Prostate gland (tissue), 2 donors: ENCODE results near the gene CCND1. TPM values are rescaled to one million over a fixed set of nuclear protein-coding genes. Genes with fewer than 3 reads are reported as not detected.

Experiments used
- DNase-seq: peaks from one replicate; pipeline ENCODE4 v3.0.0-alpha.2; 2019; ENCODE audit warnings: low spot score
- H3K27ac ChIP-seq, 2 donors: fragments of 200-600 bp; sonication (generic); 2 replicates each; pipeline ENCODE4 v1.5.1; 2017 to 2019
- H3K27me3 ChIP-seq: fragments of 200-600 bp; sonication (generic); replicated peaks from 2 replicates; pipeline ENCODE4 v1.5.1; 2019; ENCODE audit not compliant: insufficient read depth
- H3K36me3 ChIP-seq, 2 donors: fragments of 200-600 bp; sonication (generic); 1 replicate in 1 of 2; 2 replicates in 1 of 2; pipeline versions ENCODE4 v1.5.1 to v1.8.1; 2017 to 2019
- H3K4me1 ChIP-seq: fragments of 200-600 bp; sonication (generic); replicated peaks from 2 replicates; pipeline ENCODE4 v1.5.1; 2019
- H3K4me3 ChIP-seq, 2 donors: fragments of 200-600 bp; sonication (generic); 2 replicates each; pipeline ENCODE4 v1.5.1; 2017 to 2019
- H3K9me3 ChIP-seq: fragments of 200-600 bp; sonication (generic); 2 replicates; pipeline ENCODE4 v1.5.1; 2017
- POLR2A ChIP-seq: fragments of 450-650 bp; IDR thresholded peaks from one replicate; pipeline ENCODE4 v1.6.1; 2016; ENCODE audit warnings: antibody characterized with exemption, mild to moderate bottlenecking
- POLR2AphosphoS5 ChIP-seq: sonication (generic); formaldehyde crosslinking; IDR thresholded peaks from one replicate; pipeline ENCODE4 v1.6.1; 2017; ENCODE audit warnings: antibody characterized with exemption
- WGBS: methylation state at CpG from one replicate; pipeline ENCODE4 v1.1.5; 2018; 5-methylcytosine and 5-hydroxymethylcytosine counted together
- intact Hi-C: fragments of 100-400 bp; cut with DNase I; formaldehyde crosslinking; loops from one replicate; pipeline ENCODE4 v1.14.2; 2022
- total RNA-seq, 2 donors: library from RNA; depleted of rRNA; stranded (reverse); fragments of >200 nt; gene quantifications; one replicate each; pipeline ENCODE4 v1.1.0, GENCODE V29; 2016
- TF ChIP-seq, protein P1 (sequence below), 4 experiments: fragments of 200-600 bp in 2 of 4; fragments of 450-650 bp in 2 of 4; sonication (generic) in 2 of 4; IDR thresholded peaks; 1 replicate in 3 of 4; 2 replicates in 1 of 4; pipeline ENCODE4 v1.5.1; 2016 to 2019; ENCODE audit warnings: antibody characterized with exemption in 4 of 4, mild to moderate bottlenecking in 2 of 4, moderate library complexity in 2 of 4

Gene CCND1
- total RNA-seq, 2 donors from 2014 or later, result 69.2 to 188 TPM

DNA sequence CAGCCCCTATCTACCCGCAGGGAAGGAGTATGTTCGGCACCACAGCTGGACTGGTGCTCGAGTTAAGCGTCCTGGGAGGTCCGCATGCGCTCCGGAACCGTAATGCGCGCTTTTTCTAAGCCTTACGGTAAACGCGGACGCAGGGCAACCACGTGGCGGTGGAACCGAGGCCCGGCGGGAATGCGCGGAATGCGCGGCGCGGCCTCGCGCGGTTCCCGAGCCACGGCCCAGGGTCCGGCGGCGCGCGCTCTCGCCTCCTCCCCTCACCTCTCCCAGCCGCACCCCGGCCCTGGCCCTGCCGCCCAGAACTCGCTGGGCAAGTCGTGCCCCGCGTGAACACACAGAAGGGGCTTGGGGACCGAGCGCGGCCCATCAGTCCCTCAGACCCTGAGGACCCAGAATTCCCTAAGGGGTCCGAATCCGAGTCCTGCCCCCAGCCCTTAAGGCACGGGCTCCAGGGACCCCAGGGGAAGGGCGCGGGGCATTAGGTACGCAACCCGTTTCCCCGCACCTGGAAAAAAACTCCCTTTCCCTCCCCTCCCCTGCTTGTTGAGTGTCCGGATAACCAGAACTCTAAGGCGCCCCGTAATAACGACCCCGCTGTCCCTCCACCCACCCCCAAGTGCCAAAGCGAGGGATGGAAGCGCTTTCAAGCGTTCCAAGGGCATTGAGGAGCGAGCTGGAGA lies 4.3 kb upstream of the CCND1 start:
- Histone ChIP-seq H3K4me3 (peak overlapping the region; percentile 10 to 15), H3K27me3 (no peaks in the 10 kb centered on the region), H3K27ac (no peak overlapping the region), H3K4me1 (peaks cover 23% of the 10 kb centered on the region), H3K36me3 (no peaks in the 10 kb centered on the region), H3K9me3 (no peaks in the 10 kb centered on the region)
- intact Hi-C loops, result loop anchor here (10.0 kb wide), 2 partner anchors 142 to 192 kb away; no protein-coding TSS in a partner anchor
- DNase-seq, result no peak
- 8% methylated on average over 63 of the region's 63 CpGs for WGBS
- peak; percentile 67 for TF ChIP-seq POLR2AphosphoS5
- TF ChIP-seq POLR2A, result no peak
- TF ChIP-seq, protein P1, sequence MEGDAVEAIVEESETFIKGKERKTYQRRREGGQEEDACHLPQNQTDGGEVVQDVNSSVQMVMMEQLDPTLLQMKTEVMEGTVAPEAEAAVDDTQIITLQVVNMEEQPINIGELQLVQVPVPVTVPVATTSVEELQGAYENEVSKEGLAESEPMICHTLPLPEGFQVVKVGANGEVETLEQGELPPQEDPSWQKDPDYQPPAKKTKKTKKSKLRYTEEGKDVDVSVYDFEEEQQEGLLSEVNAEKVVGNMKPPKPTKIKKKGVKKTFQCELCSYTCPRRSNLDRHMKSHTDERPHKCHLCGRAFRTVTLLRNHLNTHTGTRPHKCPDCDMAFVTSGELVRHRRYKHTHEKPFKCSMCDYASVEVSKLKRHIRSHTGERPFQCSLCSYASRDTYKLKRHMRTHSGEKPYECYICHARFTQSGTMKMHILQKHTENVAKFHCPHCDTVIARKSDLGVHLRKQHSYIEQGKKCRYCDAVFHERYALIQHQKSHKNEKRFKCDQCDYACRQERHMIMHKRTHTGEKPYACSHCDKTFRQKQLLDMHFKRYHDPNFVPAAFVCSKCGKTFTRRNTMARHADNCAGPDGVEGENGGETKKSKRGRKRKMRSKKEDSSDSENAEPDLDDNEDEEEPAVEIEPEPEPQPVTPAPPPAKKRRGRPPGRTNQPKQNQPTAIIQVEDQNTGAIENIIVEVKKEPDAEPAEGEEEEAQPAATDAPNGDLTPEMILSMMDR (IDR thresholded peaks at IDR 0.05), result peak in 1 of 4 experiments; percentile 5

DNA sequence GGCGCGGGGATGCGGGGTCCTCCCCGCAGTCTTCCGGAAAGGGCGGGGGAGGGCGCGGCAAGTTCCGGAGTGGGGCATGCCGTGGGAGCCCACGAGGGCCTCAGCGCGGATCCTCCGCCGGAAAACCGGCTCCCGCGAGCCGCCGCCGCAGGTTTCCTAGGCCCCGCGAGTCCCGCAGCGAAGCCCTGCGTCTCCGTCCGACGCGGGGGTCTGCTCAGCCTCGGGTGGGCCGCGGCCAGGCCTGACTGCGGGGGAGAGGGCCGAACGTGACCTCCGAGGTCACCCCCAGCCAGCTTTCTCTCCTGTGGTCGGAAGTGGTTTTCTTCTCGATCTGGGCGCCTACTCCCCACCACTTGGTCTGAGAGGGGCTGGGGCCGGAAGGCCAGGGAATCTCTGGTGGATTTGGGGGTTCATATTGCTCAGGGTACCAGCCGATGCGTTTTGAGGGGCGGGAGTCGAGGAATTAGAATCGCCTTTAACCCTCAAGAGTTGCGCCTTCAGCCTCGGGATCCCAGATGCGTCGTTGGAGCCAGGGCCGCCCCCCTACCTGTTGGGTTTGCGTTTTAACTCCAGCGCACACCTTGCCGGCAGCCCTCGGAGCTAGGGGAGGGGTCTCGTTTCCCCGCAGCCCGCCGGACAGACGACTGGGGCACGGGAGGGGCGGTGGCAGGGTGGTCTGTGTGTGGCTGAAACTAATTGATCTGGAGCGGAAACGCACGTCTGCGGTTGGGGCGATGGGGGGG lies 3.6 kb upstream of the CCND1 start:
- Histone ChIP-seq H3K4me3 (peak overlapping the region in 1 of 2 donors; percentile 15), H3K4me1 (peaks cover 23% of the 10 kb centered on the region), H3K27me3 (no peaks in the 10 kb centered on the region)

DNA sequence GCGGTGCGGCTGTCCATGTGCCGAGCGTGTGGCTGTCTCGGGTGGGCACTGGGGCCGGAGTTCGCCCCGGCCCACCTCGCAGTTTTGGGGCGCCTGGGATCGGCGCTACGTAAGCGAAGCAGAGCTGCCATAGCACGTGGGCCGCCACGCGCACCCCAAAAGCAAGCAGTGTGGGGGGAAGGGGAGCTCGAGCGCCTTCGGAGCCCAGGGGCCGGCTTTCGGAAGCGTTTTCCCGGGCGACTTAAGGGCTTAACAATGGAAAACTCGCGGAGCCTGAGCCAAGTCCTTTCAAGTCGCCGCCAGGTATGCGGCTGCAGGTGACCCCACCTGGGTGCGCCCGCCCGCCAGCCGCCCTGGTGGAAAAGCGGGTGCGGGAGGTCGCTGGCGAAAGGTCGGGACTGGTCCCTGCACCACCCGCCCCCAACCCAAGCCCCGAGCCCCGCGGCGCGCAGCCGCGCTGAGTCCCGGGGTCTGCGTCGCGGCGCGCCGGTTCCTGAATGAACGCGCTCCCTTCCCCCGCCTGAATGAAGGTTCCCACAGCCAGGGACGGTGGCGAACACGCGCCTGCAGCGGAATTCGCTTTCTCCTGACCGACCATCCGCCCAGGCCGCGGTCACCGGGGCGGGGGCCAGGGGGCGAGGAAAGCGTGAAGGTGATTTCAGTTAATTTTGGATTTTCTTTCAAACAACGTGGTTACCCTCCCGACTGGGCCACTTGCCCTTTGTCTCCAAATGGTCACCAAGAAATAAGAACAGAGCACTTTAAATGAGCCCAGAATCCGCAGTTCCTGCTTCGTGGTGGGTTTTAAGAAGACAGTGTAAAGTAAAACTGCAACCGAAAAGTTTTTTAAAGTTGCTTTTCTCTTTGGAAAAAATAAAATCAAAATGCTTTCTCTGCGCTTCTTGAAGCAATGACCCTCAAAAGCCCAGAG lies 2.8 kb upstream of the CCND1 start:
- no peak for DNase-seq
- Histone ChIP-seq H3K36me3 (no peaks in the 10 kb centered on the region), H3K27me3 (no peaks in the 10 kb centered on the region), H3K4me3 (peak overlapping the region; percentile 32 to 41), H3K4me1 (peaks cover 23% of the 10 kb centered on the region), H3K27ac (no peak overlapping the region), H3K9me3 (no peaks in the 10 kb centered on the region)
- WGBS, result 4% methylated on average over 33 of the region's 78 CpGs
- intact Hi-C loops, result loop anchor here (10.0 kb wide), 2 partner anchors 143 to 193 kb away; no protein-coding TSS in a partner anchor
- no peak for TF ChIP-seq POLR2AphosphoS5
- TF ChIP-seq, protein P1 (IDR thresholded peaks at IDR 0.05), result no peak
- TF ChIP-seq POLR2A, result no peak

More for the DNA sequence above, 3.6 kb upstream of the CCND1 start:
- intact Hi-C loops, result loop anchor here (10.0 kb wide), 2 partner anchors 143 to 193 kb away; no protein-coding TSS in a partner anchor
- H3K36me3 ChIP-seq, result no peaks in the 10 kb centered on the region
- WGBS, result 13% methylated on average over 45 of the region's 67 CpGs
- TF ChIP-seq POLR2A, result no peak
- TF ChIP-seq, protein P1 (IDR thresholded peaks at IDR 0.05), result no peak
- TF ChIP-seq POLR2AphosphoS5, result no peak
- H3K27ac ChIP-seq, result no peak overlapping the region
- no peak for DNase-seq
- no peaks in the 10 kb centered on the region for H3K9me3 ChIP-seq

DNA sequence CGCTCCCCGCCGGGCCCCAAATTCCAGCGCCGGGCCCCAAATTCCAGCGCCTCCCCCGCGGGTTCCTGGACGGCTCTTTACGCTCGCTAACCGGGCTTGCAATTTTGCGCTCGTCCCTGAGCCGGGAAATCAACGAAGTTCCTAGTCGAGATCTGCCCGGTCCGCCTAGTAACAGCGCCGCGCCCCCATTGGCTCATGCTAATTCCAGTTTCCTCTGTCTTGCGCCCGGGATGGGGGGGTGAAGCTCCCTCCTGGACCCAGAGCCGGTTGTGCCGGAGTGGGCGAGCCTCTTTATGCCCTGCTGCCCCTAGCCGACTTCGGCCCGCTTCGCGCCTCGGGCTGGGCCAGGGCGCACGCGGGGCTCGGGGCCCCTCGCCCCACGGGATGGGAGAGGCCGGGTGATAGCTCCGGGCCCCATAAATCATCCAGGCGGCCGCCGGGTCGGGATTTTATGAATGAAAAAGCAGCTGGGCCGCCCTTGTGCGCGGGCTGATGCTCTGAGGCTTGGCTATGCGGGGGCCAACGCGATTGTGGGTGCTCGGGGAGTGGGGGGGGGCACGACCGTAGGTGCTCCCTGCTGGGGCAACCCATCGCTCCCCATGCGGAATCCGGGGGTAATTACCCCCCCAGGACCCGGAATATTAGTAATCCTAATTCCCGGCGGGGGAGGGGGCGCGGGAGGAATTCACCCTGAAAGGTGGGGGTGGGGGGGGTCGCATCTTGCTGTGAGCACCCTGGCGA lies 1.8 kb upstream of the CCND1 start:
- under 1% methylated on average over 63 of the region's 64 CpGs for WGBS
- no peaks in the 10 kb centered on the region for H3K27me3 ChIP-seq

More for the DNA sequence above, 1.8 kb upstream of the CCND1 start:
- Histone ChIP-seq H3K9me3 (no peaks in the 10 kb centered on the region), H3K4me3 (peak overlapping the region; percentile 32 to 41), H3K4me1 (peaks cover 29% of the 10 kb centered on the region), H3K36me3 (no peaks in the 10 kb centered on the region), H3K27ac (peak overlapping the region; percentile 55)
- intact Hi-C loops, result loop anchor here (10.0 kb wide), 2 partner anchors 144 to 194 kb away; no protein-coding TSS in a partner anchor
- DNase-seq, result peak; percentile 96
- peak; percentile 90 for TF ChIP-seq POLR2AphosphoS5
- TF ChIP-seq, protein P1 (IDR thresholded peaks at IDR 0.05), result no peak
